Hematopoietic multipotent progenitor cell treated with erythropoietin and hydrocortisone succinate and interleukin-3 and kit ligand, for 8 days (in vitro differentiated cells): Measurements from ENCODE around the gene DGKG.

Experiments
- DNase-seq: peaks from one replicate; pipeline ENCODE4 v3.0.0-alpha.2; 2015

The DGKG gene

DNA sequence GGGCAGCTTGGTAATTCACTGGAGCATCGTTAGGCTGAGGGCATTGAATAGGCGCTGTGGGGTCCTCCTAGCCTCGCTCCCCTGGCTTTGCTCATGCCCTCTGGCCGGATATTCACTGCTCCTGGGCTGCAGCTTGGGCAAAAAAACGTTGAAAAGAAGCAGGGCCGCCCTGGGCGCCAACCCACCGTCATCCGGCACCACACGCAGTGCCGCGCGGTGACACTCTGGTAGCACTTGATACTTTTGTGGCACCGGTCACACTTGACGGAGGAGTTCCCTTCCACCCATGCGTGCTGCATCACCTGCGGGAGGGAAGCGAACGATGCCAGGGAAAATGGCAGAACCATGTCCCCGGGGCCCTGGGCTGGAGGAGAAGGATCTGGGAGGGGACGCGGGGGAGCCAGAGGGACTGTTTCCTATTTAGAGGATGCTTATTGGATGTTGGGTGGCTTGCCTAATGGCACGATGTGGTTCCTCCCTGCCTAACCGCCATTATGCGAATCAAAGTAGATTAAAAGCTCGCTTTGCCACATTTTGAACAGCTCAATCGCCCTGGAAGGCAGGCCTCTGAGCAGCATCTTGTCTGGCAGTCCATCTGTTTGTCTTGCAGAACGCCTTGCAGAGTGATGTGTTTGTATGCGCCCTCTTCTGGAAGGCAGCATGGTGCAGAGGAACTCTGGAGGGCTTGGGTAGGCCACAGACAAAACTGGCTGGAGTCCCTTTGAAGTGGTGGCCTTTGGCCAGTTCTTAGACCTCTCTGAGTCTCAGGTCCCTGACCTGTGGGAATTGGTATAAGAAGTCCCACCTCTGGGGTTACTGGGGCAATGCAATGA lies 93.2 kb downstream of the DGKG start:
- DNase-seq: no peak

DNA sequence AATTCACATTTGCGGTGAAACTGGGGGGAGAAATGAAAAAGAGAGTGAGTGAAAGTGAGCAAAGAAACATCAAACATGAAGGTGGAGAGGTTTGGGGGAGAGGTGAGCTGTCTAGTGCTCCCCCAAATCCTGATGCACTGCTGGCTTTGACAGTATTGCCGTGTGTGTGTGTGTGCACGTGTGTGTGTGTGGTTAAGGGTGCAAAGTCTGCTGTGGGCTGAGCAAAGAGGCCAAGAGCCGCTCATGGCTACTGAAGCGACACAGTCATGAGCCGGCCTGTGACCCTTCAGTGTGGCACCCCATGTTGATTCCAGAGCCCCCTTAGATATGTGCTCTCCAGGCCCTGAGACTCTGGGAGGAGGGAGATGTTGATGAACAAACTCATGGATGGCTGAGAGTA lies 94.3 kb downstream of the DGKG start:
- DNase-seq: no peak

DNA sequence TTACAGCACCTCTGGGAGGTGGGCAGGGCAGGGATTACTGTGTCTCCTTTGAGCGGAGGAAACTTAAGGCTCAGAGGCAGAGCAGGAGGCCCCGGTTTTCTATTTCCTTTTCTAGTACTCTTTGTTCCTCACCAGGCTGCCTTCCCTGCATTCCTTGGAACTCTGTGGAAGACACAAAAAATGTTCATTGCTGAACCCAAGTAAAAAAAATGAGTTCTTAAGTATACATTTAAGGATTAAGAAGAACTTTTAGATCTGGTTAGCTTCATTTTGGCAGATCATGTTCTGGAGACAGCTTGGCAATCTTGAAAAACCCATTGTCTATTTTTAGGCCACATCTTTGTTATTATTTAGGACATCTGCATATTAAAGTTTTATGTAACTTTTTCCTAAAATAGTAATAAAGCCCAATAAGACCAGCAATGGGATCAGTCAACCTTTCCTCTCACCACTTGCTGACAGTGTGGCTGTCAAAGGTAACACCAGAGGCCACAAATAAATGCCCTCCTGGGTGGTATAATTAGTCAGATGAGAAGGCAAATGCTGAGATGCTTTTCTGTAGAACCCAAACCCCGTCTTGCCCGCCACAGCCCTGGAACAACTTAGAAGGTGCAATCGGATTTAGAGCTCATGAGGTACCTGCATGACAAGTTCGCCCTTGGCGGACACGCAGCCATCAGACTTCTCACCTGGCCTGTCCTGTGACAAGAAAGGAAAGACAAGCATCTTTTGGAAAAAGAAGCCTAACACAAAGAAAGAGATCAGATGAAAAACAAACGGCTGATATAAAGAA lies 97.2 kb downstream of the DGKG start:
- DNase-seq: no peak

DNA sequence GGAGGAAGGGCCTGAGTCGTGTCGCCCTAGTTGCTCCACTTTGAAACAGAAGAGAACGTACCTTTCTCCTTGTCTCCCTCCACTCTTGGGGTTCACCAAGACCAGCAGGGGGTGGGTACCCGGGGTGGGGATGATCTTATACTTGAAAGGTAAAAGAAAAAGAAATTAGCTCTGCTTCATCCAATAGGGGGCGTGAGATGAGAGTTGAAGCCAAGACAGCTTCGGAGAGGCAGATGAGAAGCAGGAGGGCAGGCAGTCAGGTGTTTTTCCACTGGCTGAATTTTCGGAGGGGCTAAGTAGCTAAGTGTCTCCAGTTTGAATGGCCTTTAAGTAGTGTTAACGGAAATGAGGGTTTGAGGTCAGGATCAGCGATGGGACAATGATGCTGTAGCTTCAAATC lies 100.4 kb downstream of the DGKG start:
- DNase-seq: peak; percentile 22

DNA sequence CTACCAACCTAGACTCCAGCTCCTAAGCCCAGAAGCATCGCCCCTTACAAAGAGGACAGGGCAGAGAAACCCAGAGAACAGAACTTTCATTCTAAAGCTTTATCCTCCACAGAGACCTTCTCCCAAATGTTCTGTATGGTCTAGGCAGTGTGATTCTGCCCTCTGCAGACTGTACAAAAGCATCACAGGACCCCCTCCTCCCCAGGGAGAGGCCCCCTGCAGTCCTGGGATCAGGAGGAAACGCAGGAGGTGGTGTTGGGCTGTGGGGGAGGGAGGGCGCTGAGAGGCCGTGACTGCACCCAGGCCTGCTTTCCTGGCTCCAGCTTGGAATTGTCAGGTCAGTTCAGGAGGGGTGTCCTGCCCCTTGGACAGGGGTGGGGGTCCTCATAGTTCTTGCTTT lies 101.3 kb downstream of the DGKG start:
- no peak for DNase-seq

DNA sequence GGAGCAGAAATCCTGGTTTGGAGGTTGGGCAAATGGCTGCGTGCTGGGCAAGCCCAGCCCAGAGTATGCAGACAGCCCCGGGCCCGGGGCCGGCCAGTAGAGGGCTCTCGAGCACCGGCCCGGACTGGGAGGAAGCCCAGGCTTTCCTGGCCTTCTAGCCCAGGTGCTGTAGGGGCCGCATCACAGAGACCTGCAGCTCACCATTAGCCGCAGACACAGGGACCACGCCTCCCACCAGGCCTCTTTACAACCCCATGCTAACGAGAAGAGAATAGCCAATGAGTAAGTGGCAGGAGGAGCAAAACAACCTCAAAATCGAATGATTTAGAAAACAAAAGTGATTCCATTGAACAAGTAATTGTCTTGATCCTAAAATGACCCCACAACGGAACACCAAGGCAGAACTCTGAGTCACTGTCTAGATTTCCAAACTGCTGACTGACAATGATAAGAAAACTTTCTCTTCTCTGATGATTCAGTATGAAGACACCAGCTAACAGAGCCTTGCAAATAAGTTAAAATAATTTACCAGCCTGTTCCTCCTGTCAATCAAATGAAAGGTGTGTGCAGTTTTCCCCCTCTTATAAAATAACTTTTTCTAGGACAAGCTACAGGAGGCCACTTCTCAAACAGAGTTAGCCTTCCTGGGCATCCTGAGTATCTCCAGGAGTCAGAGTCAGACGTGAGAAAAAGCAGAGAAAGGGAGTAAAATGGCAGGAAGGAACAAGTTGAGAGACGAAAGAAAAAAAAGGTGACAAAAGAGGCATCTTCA lies 102.2 kb downstream of the DGKG start:
- DNase-seq: peak; percentile 58

DNA sequence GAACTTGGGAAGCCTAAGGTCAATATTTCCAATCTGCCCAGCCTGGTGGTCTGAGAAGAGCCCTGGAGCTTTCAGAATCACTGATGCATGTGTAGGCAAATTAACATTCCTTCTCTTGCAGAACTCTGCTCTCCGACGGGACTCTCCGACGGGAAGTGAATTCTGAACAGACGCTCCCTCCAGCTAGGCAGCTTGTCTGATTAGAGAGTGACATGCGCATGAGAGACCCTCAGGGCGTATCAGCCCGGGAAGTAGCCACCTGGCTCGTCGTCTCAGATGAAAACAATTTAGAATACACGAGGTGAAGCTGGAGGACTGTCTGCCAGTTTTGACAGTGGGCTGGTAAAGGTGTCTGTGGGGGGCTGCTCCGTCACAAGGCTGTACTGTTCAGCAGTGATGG lies 103.1 kb downstream of the DGKG start:
- no peak for DNase-seq

DNA sequence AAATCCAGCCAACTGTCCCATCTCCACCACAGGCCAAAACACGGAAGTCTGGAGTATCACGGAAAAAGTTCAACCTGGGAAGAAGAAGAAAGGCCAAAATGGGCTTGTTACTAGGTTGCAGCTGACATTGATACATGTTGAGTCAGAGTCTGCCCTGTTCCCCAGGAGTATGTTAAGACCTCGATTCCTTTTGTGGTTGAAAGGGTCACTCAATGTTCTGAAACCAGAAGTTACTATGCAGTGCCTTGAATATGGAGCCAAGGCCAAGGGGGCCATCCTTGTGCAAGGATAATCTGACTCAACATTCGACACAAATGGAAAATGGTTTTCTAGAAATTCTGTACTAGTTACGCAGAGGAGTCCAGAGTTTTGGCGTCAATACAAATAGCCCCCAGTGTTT lies 104.2 kb downstream of the DGKG start:
- DNase-seq: no peak

DNA sequence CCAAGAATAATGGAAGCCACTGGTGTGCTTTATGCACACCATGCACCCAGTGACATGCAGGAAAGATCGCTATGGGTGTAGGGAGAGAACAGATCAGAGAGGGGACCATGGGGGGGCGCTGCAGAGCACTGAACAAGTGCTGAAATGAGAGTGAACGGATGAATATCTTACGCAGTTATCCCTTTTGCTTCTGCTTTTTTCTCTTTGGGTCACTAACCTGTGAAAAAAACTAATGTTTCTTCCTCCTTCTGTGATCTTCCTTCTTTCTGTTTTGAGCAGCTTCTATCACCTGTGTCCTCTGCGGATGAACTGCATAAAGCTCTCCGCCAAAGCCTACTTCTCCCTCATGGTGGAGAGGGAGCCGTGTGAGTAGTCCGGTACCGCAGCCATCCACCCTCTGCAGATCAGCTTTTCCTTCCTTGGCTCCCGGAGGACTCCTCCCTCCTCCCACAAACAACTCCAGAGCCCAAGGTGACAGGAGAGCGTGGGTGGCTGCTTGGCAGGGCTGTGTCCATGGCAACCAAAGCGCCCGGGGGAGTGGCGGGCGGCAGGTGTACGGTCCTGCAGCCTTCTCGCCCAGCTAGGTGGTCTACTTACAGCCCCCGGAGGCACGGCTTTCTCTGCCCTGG lies 106.2 kb downstream of the DGKG start:
- DNase-seq: no peak

DNA sequence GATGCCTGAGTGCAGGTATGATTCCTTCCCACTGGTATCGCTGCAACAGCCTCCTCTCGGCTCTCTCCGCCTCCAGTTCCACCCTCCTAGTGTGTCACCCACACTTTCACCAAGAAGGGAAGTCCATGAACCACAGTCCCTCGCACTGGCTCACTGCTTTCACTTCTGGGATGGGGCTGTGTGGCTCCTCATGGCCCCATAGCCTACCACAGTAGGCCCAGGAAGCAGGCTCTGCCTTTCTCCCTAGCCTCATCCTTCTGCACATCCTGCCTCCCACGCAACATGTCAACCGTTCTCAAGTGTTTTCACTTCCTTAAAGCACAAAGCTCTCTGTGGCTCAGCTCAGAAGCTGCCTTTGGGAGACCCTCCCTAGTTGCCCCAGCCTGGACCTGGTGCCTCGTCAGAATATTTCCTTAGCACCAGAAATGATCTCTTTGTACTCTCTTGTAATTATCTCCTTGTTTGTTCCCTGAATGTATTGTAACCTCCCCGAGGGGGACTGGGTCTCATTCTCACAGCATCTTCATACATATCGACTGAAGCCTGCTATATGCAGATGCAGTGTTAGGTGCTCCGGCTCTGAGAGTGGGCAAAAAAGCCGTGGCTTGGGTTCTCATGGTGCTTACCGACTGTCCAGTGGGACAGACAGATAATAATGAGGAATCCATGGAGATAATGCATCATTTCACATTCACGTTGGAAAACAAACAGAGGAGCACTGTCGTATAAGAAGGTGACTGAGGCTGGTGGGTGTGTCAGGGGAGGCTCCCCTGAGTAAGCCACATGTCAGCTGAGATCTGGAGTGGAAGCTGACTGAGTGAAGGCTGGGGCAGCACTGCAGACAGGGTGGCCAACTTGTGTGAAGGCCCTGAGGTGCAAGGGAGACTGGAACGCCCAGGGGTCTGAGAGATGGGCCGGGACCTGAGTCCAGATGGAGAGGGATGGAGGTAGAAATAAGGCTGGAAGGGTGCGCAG lies 107.1 kb downstream of the DGKG start:
- DNase-seq: no peak

DNA sequence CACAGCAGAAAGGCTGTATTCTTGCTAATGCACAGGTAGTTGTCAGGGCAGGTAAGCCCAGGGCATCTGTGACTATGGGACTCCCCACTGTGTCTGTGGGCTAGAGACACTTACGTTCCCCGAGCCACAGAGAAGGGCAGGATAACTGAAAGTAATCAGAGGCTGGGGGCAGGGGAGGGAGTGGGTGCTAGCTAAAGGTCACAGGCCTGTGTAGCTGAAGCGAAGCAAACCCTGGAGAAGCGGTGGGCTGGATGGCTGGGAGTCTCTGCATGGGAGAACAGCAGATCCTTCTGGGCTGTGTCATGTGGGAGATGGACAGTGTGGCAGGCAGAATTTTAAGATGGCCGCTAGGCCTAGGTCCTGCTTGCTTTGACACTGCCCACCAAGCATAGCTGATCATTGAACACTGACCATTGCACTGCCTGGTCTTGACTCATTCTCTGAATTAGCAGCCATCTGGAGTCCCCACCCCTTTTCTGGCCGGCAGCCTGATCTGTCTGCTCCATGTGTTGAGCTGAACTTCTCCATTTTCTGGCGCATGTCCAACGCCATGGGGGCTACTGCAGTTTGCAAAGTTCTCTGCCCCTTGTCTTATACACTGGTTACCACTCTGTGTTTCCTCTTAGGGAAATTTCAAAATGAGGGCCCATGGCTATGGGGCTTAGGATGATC lies 110.0 kb downstream of the DGKG start:
- DNase-seq: peak; percentile 81

DNA sequence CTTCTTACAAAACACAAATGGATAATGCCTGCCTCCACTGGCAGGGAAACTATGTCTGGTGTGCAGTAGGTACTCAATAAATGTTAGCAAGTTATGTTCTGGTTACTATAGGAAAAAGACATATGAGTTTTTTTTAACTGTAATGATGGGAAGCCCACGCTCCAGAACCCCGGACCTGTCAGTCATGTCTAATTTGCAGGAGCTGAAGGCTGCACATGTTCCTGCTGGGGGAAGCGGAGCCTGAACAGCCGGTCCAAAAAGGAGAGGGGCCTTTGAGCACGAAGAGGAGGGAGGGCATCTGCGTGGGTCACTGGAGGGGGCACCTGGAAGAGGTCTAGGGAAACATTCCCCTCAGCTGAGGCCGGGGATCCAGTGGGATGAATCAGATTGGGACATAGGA lies 113.2 kb downstream of the DGKG start:
- no peak for DNase-seq

DNA sequence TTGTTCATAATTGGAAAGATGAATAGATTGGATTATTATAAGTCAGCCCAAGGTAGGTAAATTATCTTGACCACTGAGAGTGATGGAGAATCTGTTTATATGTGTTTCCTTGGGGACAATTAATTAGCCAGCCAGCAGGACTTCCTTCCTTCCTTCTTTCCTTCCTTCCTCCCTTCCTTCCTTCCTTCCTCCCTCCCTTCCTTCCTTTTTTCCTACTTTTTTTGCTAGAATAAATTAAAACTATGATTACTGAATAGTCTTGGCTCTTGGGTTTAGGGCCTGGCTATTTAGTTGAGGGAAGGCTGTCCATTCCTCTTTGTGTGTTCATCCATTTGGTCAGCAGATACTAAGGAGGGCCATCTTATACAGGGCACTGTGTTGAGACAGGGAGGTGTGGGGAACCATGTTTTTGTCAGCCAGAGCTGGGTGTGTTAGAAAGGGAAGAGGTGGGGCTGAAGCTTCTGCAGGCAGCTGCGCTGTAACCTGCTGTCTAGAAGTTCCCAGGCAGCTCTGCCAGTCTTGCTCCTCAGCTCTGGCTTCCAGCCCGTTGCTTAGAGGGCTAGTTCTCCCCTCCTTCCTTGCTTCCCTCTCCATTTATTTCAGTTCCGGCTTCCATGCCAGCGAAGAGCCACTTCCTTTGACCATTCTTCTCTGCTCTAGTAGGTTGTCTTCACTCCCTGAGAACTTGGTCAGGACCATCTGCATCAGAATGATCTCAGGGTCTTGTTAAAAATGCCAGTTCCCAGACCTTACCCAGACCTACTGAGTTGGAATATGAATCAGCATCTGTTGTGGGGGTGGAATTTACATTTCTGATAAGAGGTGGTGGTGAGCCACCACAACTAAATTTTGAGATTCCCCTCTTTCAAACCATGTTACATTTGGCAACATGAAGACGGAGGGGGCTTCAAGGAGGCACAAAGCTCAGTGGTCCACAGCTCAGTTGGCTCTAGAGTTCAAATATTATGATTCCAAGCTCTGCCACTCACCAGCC lies 113.9 kb downstream of the DGKG start:
- DNase-seq: peak; percentile 26

DNA sequence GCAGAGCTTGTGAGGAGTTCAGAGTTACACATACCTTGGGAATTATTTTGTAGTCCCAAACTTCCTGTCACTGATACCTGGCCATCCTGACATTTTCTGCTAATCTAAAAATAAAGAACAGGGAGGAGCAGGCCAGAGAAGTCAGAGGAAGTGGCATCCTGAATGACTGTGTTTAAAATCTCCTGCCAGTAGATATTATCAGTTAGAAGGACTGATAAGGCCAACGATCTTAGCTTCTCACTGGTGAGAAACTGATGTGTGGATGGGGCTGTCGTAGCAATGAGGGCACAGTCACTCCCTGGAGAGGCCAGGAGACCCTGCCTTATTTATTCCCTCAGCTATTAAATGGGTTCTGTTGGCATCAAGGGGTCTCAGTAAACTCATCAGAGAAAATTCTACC lies 115.1 kb downstream of the DGKG start:
- DNase-seq: no peak

DNA sequence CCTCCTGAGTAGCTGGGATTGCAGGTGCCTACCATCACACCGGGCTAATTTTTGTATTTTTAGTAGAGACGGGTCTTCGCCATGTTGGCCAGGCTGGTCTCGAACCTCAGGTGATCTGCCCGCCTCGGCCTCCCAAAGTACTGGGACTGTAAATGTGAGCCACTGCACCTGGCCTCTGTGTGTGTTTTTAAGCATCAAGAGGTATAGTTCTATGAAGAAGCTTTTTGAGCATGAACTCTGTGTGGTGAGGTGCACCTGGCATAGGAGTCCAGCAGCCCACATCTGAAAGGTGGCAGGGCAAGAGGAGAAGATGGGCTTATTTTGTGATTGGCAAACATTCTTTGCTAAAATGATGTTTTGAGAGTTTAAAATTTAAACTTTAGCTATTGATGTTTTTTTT lies 118.0 kb downstream of the DGKG start:
- DNase-seq: no peak

DNA sequence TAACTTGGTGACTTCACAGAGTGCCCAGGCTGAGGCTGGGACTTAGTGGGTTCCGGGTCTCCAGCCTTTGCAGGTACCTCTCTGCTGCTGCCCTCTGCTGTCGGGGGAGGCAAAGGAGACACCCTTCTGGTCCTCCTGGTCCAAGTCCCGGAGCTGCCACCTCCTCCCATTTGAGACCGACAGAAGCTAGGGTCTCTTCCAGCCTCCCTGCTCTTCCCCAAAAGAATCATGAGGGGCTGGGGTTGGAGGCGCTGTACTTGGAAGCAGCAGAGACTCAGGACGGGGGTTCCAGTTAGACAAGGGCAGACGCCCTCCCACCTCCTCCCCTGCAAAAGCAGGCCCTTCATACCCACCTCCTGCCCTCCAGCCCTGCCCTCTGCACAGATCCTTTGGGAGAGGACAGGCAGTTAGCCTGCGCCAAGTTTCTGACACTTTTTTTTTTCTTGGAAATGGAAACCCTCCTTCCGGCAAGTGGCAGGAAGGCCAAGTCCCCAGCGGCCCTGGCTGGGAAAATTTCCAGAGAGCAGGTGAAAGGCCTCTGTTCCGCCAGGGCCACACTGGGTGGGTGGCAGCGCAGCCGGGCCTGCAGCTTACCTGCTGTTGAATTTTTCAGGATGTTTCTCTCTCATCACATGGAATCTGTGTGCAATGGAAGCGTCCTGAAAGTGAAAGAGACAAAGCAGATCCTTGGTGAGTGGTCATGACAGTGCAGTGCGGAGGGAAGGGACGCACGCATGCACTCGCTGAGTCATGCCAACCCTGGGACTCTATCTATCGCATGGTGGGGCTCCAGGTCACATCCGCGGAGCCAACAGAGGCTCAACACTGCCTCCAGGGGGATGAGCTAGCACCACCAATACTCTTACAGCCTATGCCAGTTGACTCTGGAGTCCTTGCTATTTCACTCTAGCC lies 119.9 kb downstream of the DGKG start:
- peak; percentile 96 for DNase-seq

DNA sequence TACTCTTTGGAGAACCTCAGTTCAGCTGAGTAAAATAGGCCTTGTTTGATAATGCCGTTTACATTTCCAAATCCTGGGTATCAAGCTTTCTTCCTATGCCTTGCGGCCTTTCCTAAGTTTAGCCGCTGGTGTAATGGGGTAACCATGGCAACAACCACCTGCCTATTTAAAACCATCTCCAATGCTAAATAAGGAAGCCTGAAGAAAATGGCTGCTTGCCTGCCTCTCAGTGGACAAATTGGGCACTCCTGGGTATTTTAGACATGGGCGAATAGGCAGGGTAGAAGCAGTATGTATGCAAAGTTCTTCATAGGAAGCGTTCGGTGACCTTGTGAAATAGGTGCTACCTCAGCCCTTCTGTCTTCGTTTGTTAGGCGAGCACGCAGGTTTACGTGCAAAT lies 122.7 kb downstream of the DGKG start:
- no peak for DNase-seq

DNA sequence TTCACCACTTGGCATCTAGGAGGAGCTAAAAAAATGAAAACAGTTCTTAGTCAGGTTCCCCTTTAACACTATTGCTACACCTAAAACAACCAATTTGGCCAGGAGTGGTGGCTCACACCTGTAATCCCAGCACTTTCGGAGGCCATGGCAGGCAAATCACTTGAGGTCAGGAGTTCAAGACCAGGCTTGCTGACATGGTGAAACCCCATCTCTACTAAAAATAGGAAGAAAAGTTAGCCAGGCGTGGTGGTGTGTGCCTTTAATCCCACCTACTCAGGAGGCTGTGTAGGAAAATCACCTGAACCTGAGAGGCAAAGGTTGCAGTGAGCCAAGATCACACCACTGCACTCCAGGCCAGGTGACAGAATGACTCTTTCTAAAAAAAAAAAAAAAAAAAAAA lies 124.1 kb downstream of the DGKG start:
- DNase-seq: no peak
